Neural crest cell (in vitro differentiated cells): Measurements from ENCODE around the gene PGP. TPM values are rescaled to one million over a fixed set of nuclear protein-coding genes. Genes with fewer than 3 reads are reported as not detected.
"Not testable (repeated sequence)": the region's sequence is repeated elsewhere in the genome, so short reads cannot be mapped to it uniquely, and the experiment has no call there.

Experiments
- DNase-seq: peaks from one replicate; pipeline ENCODE4 v3.0.0; 2021; ENCODE audit warnings: low read depth, mixed read lengths, low spot score
- H3K27ac Mint-ChIP-seq: one replicate; pipeline ENCODE4 v1.8.0; 2021; ENCODE audit warnings: mild to moderate bottlenecking, mixed read lengths; ENCODE audit not compliant: unreplicated experiment
- H3K27me3 Mint-ChIP-seq: 2 replicates; pipeline ENCODE4 v1.8.0; 2021; ENCODE audit warnings: low read depth, mild to moderate bottlenecking, mixed read lengths
- H3K36me3 Mint-ChIP-seq: 2 replicates; pipeline ENCODE4 v1.8.0; 2021; ENCODE audit warnings: low read depth, mild to moderate bottlenecking, mixed read lengths
- H3K4me1 Mint-ChIP-seq: 2 replicates; pipeline ENCODE4 v1.8.0; 2021; ENCODE audit warnings: mixed read lengths
- H3K4me3 Mint-ChIP-seq: one replicate; pipeline ENCODE4 v1.8.0; 2021; ENCODE audit warnings: mild to moderate bottlenecking, mixed read lengths
- H3K9me3 Mint-ChIP-seq: 2 replicates; pipeline ENCODE4 v1.8.0; 2021; ENCODE audit warnings: mixed read lengths
- long read RNA-seq: library from polyadenylated mRNA; unstranded; transcript quantifications from one replicate; pipeline ENCODE4 v2.0.0, GENCODE V29; 2020
- total RNA-seq: library from RNA; stranded (reverse); gene quantifications from 2 replicates; pipeline ENCODE4 v1.2.1, GENCODE V29; 2021
- TF ChIP-seq, protein P1 (sequence below): fragments of 200-600 bp; sonication (generic); conservative IDR thresholded peaks from 2 replicates; pipeline ENCODE4 v1.5.0; 2021; ENCODE audit warnings: antibody characterized with exemption, mild to moderate bottlenecking

PGP gene, protein sequence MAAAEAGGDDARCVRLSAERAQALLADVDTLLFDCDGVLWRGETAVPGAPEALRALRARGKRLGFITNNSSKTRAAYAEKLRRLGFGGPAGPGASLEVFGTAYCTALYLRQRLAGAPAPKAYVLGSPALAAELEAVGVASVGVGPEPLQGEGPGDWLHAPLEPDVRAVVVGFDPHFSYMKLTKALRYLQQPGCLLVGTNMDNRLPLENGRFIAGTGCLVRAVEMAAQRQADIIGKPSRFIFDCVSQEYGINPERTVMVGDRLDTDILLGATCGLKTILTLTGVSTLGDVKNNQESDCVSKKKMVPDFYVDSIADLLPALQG
- total RNA-seq: 47.3 and 50.2 TPM in 2 replicates
- long read RNA-seq, partial matches to known transcripts: 0 of 2 reads
- long read RNA-seq, other reads (novel, unspliced or antisense): 2 of 2 reads

DNA sequence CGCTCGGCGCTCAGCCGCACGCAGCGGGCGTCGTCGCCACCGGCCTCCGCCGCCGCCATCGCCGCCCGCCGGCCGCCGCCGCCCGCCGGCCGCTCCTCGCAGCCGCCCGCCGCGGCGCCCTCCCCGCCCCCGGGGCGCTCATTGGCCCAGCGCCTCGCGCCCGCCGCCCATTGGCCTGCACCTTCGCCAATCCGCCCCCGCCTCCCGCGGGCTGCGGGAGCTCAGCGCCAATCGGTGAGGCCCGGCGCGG is at the start of gene PGP:
TSS of gene PGP (minus strand) at position 122 of the 250 bp plus-strand sequence. CDS start at position 59, 63 bp downstream.
- H3K4me1 Mint-ChIP-seq: peaks cover 27% of the 10 kb centered on the region
- peaks cover 8% of the 10 kb centered on the region for H3K27me3 Mint-ChIP-seq
- H3K36me3 Mint-ChIP-seq: peaks cover 4% of the 10 kb centered on the region
- peak within 1 kb of the TSS; percentile 96 for H3K27ac Mint-ChIP-seq
- no peaks in the 10 kb centered on the region for H3K9me3 Mint-ChIP-seq
- H3K4me3 Mint-ChIP-seq: peak within 1 kb of the TSS; percentile 94
- TF ChIP-seq, protein P1, sequence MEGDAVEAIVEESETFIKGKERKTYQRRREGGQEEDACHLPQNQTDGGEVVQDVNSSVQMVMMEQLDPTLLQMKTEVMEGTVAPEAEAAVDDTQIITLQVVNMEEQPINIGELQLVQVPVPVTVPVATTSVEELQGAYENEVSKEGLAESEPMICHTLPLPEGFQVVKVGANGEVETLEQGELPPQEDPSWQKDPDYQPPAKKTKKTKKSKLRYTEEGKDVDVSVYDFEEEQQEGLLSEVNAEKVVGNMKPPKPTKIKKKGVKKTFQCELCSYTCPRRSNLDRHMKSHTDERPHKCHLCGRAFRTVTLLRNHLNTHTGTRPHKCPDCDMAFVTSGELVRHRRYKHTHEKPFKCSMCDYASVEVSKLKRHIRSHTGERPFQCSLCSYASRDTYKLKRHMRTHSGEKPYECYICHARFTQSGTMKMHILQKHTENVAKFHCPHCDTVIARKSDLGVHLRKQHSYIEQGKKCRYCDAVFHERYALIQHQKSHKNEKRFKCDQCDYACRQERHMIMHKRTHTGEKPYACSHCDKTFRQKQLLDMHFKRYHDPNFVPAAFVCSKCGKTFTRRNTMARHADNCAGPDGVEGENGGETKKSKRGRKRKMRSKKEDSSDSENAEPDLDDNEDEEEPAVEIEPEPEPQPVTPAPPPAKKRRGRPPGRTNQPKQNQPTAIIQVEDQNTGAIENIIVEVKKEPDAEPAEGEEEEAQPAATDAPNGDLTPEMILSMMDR: no peak
- no peak for DNase-seq

DNA sequence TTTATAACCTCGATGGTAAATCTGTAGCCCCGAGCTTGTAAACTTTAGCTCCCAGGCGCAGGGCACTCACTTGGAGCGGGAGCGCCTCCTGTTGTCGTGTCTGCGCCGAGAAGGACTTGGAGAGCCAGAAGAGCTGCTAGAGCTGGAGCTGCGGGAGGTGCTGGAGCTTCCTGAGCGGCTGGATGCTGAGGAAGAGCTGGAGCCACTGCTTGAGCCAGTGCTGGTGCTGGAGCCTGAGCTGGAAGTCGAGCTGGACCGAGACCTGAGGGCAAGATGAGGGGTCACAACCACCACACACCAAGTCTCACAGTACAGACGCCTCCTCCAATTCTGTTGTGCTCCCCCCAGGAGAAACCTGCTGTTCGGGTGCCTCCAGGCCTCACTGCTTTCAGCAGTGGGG is 48.4 kb upstream of the PGP start:
- H3K4me1 Mint-ChIP-seq: peaks cover 24% of the 10 kb centered on the region
- not testable (repeated sequence) for H3K9me3 Mint-ChIP-seq, H3K27me3 Mint-ChIP-seq, DNase-seq, H3K27ac Mint-ChIP-seq
- H3K36me3 Mint-ChIP-seq: peaks cover 20% of the 10 kb centered on the region
- peak overlapping the region; percentile 47 for H3K4me3 Mint-ChIP-seq

DNA sequence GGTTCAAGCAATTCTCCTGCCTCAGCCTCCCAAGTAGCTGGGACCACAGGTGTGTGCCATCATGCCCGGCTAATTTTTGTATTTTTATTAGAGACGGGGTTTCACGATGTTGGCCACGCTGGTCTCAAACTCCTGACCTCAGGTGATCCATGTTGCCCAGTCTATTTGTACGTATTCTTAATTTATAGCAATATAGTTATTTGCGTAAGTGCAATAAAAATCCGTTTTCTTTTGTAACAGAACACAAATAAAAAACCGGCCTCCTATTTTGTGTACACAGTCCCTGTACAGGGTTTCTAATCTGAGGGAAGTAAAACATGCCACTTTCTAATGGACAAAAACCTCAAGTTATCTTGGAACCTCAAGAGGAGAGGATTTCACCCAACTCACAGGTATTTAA is 45.6 kb upstream of the PGP start:
- TF ChIP-seq, protein P1: no peak

DNA sequence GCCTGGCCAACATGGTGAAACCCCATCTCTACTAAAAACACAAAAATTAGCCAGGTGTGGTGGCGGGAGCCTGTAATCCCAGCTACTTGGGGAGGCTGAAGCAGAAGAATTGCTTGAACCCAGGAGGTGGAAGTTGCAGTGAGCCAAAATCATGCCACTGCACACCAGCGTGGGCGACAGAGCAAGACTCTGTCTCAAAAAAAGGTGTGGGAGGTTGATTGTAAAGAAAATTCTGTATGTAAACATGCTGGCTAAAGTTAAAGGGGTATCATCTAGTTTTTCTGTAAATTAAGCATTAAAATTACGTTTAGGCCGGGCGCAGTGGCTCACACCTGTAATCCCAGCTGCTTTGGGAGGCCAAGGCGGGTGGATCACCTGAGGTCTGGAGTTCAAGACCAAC is 43.9 kb upstream of the PGP start:
- H3K27me3 Mint-ChIP-seq, DNase-seq, H3K9me3 Mint-ChIP-seq, H3K4me1 Mint-ChIP-seq, H3K27ac Mint-ChIP-seq: not testable (repeated sequence)
- H3K36me3 Mint-ChIP-seq: peaks cover 27% of the 10 kb centered on the region
- peak overlapping the region; percentile 23 for H3K4me3 Mint-ChIP-seq

More for the DNA sequence above, 45.6 kb upstream of the PGP start:
- H3K4me1 Mint-ChIP-seq: peaks cover 9% of the 10 kb centered on the region
- DNase-seq: no peak
- H3K4me3 Mint-ChIP-seq: no peak overlapping the region
- H3K36me3 Mint-ChIP-seq: peaks cover 32% of the 10 kb centered on the region
- no peaks in the 10 kb centered on the region for H3K27me3 Mint-ChIP-seq
- H3K27ac Mint-ChIP-seq: no peak overlapping the region
- no peaks in the 10 kb centered on the region for H3K9me3 Mint-ChIP-seq

DNA sequence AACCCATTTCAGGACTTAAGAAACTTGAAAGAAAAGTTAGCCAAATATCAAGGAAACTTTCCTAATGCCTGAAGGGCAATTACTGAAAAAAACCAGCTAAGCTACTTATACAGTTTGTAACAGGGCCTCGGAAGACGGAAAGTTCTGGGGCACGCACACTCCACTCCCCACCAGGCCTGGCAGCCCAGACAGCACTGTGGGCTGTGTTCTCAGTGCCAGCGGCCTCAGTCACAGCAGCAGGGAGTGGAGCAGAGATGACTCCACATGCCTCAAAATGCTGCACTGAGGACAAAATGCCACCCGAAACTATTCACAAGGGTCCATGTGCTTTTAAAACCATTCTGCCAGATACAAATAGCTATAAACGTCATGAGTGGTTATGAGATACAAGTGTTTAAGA is 43.1 kb upstream of the PGP start:
- Mint-ChIP-seq H3K9me3 (no peaks in the 10 kb centered on the region), H3K27ac (peak overlapping the region; percentile 12)

DNA sequence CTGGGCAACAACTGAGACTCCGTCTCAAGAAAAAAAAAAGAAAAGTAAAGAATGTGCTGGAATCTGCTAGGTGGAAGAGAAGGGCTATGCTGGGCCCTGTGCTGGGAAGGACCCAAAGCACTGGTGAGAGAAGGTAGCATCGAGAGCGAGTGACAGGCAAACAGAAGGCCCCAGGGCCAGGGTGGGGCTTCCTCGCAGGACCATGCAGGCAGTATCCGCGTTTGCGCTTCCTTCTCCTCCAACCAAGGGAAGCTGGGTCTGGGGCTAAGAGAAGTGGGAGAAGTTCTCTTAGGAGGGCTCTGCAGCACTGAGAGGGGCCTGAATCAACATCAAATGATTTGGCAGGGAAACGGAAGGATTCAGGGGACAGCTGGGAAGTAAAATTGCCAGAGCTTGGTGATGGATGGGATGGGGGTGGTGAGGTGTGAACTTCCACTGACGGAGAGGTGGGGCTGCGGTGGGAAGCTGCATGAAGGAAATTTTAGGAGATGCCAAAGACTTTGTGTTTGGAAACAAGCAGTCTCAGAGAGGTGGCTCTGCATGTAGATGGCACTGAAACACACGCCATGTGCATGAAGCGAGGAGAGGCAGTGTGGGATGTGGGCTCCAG is 42.0 kb upstream of the PGP start:
- Mint-ChIP-seq H3K36me3 (peaks cover 24% of the 10 kb centered on the region), H3K9me3 (no peaks in the 10 kb centered on the region), H3K4me3 (peak overlapping the region; percentile 51), H3K27ac (no peak overlapping the region), H3K27me3 (no peaks in the 10 kb centered on the region), H3K4me1 (peaks cover 4% of the 10 kb centered on the region)
- TF ChIP-seq, protein P1: no peak
- no peak for DNase-seq

More for the DNA sequence above, 43.1 kb upstream of the PGP start:
- H3K4me1 Mint-ChIP-seq: no peaks in the 10 kb centered on the region
- no peak for DNase-seq
- peak overlapping the region; percentile 18 for H3K4me3 Mint-ChIP-seq
- H3K36me3 Mint-ChIP-seq: peaks cover 33% of the 10 kb centered on the region
- H3K27me3 Mint-ChIP-seq: no peaks in the 10 kb centered on the region
- TF ChIP-seq, protein P1: no peak
